ENCODE data around the gene PRTG.
"Not testable (repeated sequence)": the region's sequence is repeated elsewhere in the genome, so short reads cannot be mapped to it uniquely, and the experiment has no call there.

The PRTG gene, protein sequence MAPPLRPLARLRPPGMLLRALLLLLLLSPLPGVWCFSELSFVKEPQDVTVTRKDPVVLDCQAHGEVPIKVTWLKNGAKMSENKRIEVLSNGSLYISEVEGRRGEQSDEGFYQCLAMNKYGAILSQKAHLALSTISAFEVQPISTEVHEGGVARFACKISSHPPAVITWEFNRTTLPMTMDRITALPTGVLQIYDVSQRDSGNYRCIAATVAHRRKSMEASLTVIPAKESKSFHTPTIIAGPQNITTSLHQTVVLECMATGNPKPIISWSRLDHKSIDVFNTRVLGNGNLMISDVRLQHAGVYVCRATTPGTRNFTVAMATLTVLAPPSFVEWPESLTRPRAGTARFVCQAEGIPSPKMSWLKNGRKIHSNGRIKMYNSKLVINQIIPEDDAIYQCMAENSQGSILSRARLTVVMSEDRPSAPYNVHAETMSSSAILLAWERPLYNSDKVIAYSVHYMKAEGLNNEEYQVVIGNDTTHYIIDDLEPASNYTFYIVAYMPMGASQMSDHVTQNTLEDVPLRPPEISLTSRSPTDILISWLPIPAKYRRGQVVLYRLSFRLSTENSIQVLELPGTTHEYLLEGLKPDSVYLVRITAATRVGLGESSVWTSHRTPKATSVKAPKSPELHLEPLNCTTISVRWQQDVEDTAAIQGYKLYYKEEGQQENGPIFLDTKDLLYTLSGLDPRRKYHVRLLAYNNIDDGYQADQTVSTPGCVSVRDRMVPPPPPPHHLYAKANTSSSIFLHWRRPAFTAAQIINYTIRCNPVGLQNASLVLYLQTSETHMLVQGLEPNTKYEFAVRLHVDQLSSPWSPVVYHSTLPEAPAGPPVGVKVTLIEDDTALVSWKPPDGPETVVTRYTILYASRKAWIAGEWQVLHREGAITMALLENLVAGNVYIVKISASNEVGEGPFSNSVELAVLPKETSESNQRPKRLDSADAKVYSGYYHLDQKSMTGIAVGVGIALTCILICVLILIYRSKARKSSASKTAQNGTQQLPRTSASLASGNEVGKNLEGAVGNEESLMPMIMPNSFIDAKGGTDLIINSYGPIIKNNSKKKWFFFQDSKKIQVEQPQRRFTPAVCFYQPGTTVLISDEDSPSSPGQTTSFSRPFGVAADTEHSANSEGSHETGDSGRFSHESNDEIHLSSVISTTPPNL

DNA sequence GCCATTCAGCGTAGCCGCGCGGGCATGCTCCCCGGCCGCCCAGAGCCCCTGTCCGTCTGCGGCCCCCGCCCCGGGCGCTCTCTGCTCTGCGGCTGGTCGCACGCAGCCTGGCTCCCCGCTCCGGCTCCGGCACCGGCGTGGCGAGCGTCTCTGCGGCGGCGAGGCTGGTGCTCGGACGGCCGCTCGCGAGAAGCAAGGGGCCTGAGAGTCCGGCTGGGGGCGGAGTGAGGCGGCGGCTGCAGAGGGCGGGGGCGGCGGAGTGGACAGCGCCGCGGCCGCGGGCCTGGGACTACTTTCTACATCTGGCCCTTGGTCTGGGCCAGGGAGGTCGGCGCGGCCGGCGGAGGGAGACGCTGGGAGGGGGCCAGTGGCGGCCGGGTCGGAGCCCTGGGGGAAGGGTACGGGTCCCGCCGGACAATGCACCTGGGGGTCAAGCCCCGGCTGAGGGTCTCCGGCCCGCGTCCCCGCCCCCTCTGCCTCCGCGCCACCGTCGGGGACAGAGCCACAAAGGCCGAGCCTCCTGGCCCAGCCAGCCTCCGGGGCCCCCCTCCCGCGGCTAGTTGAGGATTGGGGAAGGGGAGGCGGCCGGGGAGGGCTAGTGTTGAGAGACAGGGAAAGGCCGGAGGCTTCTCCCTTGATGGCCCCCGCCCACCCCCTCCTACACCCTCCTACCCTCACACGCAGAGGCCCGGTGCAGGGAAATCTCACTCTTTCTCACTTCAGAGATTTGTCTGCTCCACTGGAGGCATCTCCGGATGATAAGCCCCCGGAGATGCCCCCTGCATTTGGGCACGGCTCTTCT lies at the start of gene PRTG:
Gene PRTG (minus strand): TSS at position 226 of the 802 bp plus-strand sequence. CDS start 221 bp downstream, at position 5.
- DNase-seq (ENCODE audit: low spot score) = no peak

DNA sequence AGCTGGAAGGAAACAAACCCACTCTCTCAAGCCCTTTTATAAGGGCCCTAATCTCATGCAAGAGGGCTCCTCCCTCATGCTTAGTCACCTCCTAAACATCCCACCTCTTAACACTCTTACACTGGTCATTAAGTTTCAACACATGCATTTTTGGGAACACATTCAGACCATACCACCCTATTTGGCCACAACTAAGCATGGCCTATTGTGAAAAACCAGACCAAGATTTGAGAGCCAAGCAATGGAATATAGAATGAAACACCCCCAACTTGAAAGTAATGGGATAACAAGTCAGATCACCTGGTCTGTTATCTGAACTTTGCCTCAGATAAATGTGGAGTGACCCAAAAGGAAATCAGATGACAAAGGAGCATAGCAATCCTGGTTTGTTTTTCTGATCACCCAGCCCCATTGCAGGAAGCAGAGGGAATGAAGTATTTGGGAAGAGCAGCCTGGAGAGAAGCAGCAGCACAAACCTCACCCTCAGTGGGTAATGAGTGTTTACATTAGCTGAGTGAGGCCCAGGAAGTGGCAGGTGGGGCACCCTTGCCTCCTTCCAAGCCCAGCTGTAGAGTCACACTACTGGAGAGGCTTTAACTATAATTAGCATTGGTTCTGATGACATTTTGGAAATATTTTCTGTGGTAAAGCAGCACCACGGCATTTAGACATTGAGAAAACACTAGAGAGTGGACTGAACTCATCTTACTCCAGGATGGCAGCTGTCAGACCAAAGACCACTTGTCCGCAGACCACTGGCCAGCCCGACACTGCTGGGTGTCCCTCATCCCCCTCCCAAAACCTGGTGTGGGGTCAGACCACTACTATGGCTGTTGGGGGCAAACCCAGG lies 48.8 kb upstream of the PRTG start:
- DNase-seq (ENCODE audit: low spot score) = no peak

DNA sequence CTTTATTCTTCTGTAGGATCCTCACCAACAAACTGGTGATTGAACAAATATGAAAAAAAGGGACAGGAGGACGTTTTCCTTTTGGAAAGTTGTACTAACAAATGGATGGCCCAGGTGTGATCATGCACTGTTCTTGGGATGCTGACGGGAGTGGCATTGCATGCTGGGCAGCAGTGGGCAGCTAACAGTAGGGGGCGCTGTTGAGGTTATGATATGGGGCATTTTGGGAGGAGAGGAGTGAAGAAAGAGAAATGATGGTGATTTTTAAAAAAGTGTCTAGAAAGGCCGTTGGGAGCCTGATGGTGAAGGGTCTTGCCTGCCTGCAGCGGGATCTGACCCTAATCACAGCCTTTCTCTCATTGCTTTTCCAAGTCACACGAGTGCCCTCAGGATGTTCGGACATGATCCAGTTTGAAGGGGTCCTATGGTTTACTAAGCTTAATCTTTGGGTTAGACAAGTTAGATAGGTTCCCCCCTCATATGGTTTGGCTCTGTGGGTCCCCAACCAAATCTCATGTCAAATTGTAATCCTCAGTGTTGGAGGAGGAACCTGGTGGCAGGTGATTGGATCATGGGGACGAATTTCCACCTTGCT lies 46.2 kb upstream of the PRTG start:
- DNase-seq (ENCODE audit: low spot score) = peak; percentile 35

DNA sequence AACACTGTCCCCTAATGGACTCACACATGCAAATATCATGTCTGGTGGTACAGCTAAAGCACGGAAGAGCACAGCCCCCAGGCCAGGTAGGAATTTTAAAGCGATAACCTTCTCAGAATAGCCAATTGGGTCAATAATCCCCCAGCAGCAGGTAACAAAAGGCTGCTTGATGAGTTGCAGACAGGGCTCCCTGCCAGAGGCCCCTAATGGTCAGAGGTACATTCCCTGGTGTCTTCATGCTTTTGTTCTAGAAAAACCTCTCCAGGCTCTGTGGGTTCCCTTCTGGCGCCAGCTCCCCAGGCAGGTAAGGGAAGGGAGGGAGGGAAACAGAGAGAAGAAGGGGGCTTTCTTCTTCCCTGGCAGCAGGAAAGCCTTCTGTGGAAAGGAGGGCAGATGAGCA lies 43.4 kb upstream of the PRTG start:
- DNase-seq (ENCODE audit: low spot score) = no peak

DNA sequence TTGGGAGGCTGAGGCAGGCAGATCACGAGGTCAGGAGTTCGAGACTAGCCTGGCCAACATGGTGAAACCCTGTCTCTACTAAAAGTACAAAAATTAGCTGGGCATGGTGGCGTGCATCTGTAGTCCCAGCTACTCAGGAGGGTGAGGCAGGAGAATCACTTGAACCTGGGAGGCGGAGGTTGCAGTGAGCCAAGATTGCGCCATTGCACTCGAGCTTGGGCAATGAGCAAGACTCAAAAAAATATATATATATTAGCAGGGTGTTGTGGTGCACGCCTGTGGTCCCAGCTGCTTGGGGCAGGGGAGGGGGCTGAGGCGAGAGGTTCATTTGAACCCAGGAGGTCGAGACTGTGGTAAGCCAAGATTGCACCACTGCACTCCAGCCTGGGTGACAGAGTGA lies 42.6 kb upstream of the PRTG start:
- DNase-seq (ENCODE audit: low spot score) = not testable (repeated sequence)

DNA sequence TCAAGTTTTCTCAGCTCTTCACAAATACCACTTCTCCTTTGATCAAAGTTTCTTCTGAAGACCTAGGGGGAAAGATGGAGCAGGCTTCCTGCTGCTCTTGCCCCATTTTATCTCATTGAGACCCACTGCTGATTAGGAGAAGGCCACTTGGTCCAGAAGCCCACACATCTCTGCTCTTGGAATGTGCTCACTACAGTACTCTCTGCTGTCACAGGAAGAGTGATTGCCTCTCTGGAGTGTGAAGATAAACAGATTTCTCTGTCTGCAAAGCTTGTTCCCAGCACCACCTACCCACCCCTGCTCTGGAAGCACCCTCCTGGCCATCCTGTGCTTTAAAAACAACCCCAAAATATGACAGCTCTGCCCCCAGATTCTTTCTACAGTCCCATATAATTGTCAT lies 41.3 kb upstream of the PRTG start:
- DNase-seq (ENCODE audit: low spot score) = no peak

DNA sequence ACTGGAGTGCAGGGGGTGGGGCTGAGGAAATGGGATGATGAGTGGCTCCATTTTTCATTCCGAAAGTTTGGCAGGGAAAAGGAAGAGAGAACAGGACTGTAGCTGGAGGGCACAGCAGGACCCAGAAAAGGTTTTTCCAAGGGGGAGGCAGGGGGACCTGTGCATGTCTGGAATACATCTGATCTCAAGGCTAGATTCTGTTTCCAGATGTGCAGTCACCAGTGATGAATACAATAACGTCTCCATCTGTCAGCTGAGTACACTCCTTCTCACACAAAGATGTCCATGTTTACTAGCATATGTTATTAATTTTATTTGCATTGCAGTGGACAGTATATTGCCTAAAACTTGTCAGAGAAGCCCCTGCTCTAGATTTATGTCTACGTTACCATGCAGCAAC lies 39.9 kb upstream of the PRTG start:
- no peak for DNase-seq (ENCODE audit: low spot score)

DNA sequence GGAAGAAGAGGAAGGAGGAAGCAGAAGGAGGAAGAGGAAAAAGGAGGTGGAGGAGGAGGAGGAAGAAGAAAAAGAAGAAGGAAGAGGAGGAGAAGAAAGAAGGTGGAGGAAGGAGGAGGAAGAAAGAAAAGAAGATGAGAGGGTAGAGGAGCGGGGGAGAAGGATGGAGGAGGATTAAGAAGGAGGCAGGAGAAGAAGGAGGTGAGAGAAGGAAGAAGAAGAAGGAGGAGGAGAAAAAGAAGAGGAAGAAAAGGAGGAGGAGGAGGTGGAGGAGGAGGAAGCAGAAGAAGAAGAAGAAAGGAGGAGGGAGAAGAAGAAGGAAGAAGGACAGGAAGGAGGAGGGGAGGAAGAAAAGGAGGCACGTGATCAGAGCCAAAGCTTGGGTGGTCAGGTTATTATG lies 37.3 kb upstream of the PRTG start:
- no peak for DNase-seq (ENCODE audit: low spot score)

DNA sequence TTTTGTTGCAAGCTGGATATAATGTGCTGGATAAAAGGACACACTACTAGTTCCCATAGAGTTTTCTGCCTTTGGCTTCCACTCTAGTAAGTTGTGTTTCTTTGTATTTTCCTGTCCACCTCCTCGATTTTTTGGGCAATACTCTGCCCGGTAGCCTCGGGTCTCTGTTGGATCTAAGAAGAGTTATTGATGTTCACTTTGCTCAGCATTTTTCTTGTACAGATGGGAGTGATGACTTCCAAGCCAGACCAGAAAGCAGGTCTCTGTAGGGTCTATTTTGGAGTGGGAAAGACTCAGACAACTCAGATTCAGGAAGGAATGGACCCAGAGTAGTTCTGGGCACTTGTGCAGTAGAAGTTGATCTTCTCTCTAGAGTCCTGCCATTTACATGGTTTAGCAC lies 36.0 kb upstream of the PRTG start:
- DNase-seq (ENCODE audit: low spot score) = no peak

DNA sequence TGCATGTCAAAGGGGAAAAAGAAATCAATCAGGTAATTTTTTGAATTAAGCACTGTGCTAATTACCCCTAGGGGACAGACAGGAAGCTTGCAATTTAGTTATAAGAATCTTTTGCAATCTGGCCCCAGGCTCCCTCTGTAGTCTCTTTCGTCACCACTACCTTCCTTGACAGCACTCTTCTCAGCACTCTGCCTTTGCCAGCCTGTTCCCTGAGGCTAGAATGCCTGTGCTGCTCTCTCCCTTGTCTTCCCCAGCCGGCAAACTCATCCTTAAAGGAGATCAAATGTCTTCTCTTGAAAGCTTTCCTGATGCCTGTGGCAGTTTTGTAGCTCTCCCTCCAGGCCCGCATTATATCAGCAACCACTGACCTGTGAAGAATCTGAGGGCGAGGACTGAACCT lies 32.4 kb upstream of the PRTG start:
- DNase-seq (ENCODE audit: low spot score) = no peak

DNA sequence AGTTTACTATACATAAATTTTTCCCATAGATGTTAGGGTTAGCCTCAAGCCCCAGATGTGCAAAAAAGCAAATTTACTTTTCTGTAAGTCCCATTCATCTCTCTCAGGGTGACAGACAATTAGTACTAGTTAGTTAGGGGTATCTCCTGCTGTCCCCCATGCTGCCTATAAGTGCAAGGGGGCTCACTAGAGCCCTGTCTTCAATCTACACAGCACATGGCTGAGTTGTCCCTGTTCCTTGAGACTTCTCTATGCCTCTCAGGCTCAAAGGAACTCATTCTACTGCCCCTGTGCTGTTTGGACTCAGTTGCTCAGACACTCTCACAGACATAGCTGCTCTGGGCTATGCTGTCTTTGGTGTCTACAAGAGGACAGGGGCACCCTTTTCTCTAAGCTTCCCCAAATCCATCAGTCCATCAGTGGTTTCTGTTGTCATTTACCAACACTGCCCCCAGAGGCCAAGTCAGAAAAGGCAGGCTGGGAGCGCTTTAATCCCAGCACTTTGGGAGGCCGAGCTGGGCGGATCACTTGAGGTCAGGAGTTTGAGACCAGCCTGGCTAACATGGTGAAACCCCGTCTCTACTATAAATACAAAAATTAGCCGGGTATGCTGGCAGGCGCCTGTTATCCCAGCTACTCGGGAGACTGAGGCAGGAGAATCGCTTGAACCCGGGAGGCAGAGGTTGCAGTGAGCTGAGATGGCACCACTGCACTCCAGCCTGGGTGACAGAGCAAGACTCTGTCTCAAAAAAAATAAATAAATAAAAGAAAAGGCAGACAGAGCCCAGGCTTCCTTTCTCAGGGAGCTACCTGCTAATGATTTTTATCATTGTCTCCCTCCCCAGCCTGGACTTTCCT lies 31.4 kb upstream of the PRTG start:
- peak; percentile 49 for DNase-seq (ENCODE audit: low spot score)

DNA sequence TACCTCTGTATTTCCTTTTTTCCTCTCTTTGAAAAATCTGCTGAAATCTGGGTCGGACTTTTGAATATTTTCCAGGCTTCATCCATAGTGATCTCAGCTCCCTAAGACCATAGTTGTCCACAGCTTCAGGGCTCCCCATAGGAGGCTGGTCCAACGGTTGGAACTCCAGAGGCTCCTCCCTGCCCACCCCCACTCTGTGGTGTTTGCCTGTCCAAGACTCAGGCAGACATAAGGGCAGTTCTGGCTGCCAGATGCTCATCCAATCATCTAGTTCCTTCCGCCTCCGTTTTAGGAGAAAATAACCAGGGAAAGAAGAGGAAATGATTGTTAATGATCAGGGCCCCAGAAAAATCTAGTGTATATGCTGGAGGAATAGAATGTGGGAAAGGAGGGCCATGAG lies 27.9 kb upstream of the PRTG start:
- DNase-seq (ENCODE audit: low spot score) = no peak

DNA sequence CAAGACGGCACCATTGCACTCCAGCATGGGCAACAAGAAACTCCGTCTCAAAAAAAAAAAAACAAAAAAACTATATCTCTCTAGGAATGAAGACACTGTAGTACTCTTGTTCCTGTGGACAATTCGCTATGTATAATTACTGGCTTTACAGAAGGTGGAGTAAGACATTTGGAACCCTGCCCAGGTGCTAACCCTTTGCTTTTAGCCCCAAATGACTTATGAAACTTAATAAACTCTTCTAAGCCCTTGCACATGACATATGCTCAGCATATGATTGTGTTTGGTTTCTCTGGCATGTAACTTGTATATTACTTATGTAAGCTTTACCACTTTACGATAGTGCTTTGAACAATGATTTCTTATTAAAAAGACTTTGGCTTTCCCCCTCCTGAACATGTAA lies 27.3 kb upstream of the PRTG start:
- no peak for DNase-seq (ENCODE audit: low spot score)

DNA sequence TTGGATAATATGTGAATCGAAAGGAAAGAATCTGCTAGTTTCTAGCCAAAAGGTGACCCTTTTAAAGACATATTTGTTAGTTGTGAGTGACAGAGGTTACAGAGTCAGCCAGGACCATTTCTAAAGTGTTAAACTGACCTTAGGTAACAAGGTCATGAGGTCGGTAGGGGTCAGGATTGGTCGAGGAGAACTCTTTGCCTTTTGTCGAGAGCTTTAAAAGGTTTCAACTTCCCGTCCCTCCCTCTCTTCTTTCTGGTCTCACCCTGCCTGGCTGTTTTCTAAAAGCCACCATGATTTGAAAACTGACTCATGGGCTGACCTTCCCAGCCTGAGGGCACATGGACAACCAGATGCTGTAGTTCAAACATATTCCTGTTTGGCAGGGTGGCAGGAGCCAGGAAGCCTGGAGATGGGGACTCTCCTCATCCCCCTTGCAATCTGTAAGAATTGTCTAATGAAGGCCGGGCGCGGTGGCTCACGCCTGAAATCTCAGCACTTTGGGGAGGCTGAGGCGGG lies 25.8 kb upstream of the PRTG start:
- DNase-seq (ENCODE audit: low spot score) = no peak

DNA sequence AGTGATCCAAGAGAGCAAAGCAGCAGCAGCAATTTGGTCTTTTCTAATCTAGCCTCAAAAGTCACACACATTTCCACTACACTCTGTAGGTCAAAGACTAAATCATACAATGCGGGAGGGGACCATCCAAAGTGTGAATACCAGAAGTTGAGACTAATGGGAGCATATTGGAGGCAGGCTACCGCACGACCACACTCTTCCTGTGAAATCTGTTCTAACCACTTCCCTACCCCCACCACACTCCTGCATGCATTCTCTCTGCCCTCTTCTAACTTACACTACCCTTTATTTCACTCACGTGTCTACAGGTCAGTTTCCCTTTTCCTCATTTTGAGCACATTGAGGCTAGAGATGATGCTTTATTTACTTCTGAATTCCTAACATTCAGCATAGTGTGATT lies 23.7 kb upstream of the PRTG start:
- no peak for DNase-seq (ENCODE audit: low spot score)

DNA sequence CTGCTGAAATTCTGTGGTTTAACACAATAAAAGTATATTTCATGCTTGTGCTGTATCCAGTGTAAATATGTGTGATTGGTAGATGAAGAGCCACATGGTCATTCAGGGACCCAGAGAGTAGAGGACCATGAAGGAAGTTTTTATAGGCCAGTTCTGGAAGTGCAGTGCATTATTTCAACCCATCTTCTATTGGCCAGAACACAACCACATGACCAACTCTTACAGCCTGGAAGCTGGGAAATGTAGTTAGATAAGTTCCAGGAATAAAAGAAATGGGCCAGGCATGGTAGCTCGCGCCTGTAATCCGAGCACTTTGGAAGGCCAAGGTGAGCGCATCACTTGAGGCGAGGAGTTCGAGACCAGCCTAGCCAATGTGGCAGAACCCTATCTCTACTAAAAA lies 21.4 kb upstream of the PRTG start:
- no peak for DNase-seq (ENCODE audit: low spot score)

DNA sequence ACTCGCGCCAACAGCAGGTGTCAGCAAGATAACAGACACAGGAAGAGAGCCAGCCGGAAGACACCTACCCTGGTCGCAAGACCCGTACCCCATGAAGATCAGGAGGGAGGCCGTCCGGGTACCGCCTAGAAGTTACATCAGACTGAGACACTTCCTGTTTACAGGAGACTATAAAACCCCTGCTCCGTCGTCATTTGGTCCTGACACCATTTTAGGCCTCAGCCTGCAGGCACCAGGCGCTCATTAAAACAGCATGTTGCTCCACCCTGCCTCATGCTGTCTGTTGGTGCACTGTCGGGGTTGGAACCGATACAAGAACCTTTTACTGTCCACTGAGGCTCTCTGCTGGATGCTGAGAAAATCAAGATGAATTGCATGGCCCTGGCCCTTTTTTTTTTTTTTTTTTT lies 15.6 kb upstream of the PRTG start:
- no peak for DNase-seq (ENCODE audit: low spot score)

DNA sequence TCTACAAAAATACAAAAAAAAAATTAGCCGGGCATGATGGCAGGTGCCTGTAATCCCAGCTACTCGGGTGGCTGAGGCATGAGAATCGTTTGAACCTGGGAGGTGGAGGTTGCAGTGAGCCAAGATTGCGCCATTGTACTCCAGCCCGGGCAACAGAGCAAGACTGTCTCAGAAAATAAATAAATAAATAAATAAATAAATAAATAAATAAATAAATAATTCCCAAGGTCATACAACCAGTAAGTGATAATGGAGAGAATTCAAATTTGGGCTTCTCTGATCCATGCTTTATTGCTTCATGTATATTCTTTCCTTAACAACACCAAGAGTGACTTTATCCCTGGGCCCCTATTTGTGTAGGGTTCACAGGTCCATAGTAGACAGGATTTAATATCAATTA lies 10.5 kb upstream of the PRTG start:
- DNase-seq (ENCODE audit: low spot score) = not testable (repeated sequence)

DNA sequence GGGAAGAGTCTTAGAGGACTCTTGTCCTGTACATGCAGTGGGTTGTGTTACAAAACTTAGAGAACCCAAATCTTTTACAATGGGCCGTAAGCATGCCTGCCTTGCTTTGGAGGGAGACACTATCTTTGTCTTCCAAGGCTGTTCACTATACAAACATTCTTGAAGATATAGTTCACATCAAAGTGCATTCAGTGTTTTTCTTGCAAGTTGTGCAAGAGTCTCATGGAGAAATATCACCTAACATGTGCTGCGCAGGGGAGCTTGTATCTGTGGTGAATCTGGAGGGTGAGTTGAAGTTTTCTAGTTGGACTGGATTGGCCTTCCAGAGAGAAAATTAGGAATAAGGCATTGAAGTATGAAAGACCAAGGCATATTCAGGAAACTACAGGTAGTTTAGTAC lies 7.8 kb upstream of the PRTG start:
- DNase-seq (ENCODE audit: low spot score) = no peak

Data from germinal center (tissue), 1 donor.